ENCODE data around the gene PRIMPOL. TPM values are rescaled to one million over a fixed set of nuclear protein-coding genes. Genes with fewer than 3 reads are reported as not detected.

PRIMPOL gene
- total and polyA plus RNA-seq, 9 of the 15 experiments (the other 6 are each of a cell fraction or from before 2014, with no cell fraction given) = 11.0 to 32.0 (median 16.1) TPM

DNA sequence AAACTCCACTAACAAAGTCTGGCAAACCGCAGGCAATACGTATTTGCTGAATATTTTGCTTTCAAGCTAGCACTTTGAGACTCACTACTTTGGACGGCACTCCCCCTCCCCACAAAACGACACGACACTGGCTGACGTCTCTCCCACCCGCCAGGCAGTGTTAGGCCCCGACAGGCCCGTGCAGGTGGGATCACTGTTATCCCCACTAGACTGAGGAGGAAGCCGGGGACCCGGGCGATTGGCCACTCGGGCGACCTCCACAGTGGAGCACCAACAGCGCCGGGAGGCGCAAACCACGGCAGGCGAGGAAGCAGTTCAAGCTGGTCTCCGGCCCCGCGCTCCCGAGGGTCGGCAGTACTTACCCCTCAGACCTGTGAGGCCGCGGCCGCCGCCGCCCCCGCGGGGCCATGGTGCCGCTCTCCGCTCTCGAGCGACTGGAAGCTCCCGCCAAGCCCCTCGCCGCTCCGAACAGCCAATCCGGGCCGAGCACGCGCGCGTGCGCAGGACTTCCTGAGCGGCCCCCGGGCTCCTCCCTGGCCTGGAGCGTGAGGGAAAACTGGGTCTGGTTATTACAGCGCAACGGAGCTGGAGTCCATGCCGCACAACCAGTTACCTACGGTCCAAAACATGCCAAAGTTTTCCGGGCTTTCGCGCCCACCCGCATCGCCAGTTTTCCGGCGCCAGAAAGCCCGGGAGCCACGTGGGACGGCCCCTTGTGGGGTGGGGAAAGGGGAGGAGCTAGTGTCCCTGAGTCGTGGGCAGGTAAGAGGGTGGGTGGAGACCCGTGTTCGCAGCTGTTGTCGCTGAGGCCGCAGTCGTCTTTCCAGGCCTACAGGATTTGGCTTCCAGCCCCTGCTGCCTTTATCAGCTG, 84.4 kb downstream of the PRIMPOL start, which contains the start of gene CENPU (continued):
- TF ChIP-seq, protein P1, sequence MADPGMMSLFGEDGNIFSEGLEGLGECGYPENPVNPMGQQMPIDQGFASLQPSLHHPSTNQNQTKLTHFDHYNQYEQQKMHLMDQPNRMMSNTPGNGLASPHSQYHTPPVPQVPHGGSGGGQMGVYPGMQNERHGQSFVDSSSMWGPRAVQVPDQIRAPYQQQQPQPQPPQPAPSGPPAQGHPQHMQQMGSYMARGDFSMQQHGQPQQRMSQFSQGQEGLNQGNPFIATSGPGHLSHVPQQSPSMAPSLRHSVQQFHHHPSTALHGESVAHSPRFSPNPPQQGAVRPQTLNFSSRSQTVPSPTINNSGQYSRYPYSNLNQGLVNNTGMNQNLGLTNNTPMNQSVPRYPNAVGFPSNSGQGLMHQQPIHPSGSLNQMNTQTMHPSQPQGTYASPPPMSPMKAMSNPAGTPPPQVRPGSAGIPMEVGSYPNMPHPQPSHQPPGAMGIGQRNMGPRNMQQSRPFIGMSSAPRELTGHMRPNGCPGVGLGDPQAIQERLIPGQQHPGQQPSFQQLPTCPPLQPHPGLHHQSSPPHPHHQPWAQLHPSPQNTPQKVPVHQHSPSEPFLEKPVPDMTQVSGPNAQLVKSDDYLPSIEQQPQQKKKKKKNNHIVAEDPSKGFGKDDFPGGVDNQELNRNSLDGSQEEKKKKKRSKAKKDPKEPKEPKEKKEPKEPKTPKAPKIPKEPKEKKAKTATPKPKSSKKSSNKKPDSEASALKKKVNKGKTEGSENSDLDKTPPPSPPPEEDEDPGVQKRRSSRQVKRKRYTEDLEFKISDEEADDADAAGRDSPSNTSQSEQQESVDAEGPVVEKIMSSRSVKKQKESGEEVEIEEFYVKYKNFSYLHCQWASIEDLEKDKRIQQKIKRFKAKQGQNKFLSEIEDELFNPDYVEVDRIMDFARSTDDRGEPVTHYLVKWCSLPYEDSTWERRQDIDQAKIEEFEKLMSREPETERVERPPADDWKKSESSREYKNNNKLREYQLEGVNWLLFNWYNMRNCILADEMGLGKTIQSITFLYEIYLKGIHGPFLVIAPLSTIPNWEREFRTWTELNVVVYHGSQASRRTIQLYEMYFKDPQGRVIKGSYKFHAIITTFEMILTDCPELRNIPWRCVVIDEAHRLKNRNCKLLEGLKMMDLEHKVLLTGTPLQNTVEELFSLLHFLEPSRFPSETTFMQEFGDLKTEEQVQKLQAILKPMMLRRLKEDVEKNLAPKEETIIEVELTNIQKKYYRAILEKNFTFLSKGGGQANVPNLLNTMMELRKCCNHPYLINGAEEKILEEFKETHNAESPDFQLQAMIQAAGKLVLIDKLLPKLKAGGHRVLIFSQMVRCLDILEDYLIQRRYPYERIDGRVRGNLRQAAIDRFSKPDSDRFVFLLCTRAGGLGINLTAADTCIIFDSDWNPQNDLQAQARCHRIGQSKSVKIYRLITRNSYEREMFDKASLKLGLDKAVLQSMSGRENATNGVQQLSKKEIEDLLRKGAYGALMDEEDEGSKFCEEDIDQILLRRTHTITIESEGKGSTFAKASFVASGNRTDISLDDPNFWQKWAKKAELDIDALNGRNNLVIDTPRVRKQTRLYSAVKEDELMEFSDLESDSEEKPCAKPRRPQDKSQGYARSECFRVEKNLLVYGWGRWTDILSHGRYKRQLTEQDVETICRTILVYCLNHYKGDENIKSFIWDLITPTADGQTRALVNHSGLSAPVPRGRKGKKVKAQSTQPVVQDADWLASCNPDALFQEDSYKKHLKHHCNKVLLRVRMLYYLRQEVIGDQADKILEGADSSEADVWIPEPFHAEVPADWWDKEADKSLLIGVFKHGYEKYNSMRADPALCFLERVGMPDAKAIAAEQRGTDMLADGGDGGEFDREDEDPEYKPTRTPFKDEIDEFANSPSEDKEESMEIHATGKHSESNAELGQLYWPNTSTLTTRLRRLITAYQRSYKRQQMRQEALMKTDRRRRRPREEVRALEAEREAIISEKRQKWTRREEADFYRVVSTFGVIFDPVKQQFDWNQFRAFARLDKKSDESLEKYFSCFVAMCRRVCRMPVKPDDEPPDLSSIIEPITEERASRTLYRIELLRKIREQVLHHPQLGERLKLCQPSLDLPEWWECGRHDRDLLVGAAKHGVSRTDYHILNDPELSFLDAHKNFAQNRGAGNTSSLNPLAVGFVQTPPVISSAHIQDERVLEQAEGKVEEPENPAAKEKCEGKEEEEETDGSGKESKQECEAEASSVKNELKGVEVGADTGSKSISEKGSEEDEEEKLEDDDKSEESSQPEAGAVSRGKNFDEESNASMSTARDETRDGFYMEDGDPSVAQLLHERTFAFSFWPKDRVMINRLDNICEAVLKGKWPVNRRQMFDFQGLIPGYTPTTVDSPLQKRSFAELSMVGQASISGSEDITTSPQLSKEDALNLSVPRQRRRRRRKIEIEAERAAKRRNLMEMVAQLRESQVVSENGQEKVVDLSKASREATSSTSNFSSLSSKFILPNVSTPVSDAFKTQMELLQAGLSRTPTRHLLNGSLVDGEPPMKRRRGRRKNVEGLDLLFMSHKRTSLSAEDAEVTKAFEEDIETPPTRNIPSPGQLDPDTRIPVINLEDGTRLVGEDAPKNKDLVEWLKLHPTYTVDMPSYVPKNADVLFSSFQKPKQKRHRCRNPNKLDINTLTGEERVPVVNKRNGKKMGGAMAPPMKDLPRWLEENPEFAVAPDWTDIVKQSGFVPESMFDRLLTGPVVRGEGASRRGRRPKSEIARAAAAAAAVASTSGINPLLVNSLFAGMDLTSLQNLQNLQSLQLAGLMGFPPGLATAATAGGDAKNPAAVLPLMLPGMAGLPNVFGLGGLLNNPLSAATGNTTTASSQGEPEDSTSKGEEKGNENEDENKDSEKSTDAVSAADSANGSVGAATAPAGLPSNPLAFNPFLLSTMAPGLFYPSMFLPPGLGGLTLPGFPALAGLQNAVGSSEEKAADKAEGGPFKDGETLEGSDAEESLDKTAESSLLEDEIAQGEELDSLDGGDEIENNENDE (IDR thresholded peaks at IDR 0.05; ENCODE audit: low read depth, low read length) = no peak
- TF ChIP-seq ZEB2 (IDR thresholded peaks at IDR 0.05) = peak; percentile 68
- TF ChIP-seq, protein P2, sequence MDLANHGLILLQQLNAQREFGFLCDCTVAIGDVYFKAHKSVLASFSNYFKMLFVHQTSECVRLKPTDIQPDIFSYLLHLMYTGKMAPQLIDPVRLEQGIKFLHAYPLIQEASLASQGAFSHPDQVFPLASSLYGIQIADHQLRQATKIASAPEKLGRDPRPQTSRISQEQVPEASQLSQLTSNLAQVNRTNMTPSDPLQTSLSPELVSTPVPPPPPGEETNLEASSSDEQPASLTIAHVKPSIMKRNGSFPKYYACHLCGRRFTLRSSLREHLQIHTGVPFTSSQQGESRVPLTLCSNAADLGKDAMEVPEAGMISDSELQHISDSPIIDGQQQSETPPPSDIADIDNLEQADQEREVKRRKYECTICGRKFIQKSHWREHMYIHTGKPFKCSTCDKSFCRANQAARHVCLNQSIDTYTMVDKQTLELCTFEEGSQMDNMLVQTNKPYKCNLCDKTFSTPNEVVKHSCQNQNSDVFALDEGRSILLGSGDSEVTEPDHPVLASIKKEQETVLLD (IDR thresholded peaks at IDR 0.05) = peak; percentile 95
- peak; percentile 98 for TF ChIP-seq POLR2G (IDR thresholded peaks at IDR 0.05; ENCODE audit: low read depth, low read length)
- TF ChIP-seq, protein P3, sequence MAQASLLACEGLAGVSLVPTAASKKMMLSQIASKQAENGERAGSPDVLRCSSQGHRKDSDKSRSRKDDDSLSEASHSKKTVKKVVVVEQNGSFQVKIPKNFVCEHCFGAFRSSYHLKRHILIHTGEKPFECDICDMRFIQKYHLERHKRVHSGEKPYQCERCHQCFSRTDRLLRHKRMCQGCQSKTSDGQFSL (CRISPR knock-in tag; IDR thresholded peaks at IDR 0.05) = peak; percentile 83
- TF ChIP-seq, protein P3 (tag; IDR thresholded peaks at IDR 0.05) = no peak
- TF ChIP-seq, protein P4, sequence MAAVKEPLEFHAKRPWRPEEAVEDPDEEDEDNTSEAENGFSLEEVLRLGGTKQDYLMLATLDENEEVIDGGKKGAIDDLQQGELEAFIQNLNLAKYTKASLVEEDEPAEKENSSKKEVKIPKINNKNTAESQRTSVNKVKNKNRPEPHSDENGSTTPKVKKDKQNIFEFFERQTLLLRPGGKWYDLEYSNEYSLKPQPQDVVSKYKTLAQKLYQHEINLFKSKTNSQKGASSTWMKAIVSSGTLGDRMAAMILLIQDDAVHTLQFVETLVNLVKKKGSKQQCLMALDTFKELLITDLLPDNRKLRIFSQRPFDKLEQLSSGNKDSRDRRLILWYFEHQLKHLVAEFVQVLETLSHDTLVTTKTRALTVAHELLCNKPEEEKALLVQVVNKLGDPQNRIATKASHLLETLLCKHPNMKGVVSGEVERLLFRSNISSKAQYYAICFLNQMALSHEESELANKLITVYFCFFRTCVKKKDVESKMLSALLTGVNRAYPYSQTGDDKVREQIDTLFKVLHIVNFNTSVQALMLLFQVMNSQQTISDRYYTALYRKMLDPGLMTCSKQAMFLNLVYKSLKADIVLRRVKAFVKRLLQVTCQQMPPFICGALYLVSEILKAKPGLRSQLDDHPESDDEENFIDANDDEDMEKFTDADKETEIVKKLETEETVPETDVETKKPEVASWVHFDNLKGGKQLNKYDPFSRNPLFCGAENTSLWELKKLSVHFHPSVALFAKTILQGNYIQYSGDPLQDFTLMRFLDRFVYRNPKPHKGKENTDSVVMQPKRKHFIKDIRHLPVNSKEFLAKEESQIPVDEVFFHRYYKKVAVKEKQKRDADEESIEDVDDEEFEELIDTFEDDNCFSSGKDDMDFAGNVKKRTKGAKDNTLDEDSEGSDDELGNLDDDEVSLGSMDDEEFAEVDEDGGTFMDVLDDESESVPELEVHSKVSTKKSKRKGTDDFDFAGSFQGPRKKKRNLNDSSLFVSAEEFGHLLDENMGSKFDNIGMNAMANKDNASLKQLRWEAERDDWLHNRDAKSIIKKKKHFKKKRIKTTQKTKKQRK (IDR thresholded peaks at IDR 0.05; ENCODE audit: borderline replicate concordance, low read depth, low read length) = no peak

All from K562 (cell line).